GM12865 (cell line): ENCODE data around the gene KLRC4.
"Not testable (repeated sequence)": the region's sequence is repeated elsewhere in the genome, so short reads cannot be mapped to it uniquely, and the experiment has no call there.

ENCODE experiments used
- DNase-seq: peaks from one replicate; pipeline ENCODE4 v3.0.0; 2010; ENCODE audit warnings: low read depth
- H3K4me3 ChIP-seq: 2 replicates; pipeline ENCODE4 v1.5.1; 2011; ENCODE audit warnings: mild to moderate bottlenecking, low read depth, low read length, control low read depth
- TF ChIP-seq, protein P1 (sequence below): IDR thresholded peaks from 2 replicates; pipeline ENCODE4 v1.5.1; 2011; ENCODE audit warnings: low read length, control low read depth, low read depth, inconsistent platforms; ENCODE audit not compliant: insufficient read depth; ENCODE audit errors: missing control alignments

KLRC4 gene

DNA sequence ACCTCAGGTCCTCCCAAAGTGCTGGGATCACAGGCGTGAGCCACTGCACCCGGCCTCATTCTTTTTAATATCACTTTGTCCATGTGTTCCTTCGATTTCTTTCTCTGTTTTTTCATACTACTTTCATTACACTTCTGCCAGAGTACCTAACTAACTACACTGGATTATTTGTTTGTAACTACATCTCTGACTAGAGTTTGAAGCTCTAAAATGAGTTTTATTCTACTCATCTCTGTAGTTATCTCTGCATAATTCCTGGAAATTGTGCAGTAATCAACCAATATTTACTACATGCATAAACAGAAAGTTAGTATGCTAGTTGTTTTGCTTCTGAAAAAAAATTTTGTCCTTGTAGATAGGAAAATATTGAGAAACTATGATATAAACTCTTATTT lies 34.9 kb downstream of the KLRC4 start:
- TF ChIP-seq, protein P1, sequence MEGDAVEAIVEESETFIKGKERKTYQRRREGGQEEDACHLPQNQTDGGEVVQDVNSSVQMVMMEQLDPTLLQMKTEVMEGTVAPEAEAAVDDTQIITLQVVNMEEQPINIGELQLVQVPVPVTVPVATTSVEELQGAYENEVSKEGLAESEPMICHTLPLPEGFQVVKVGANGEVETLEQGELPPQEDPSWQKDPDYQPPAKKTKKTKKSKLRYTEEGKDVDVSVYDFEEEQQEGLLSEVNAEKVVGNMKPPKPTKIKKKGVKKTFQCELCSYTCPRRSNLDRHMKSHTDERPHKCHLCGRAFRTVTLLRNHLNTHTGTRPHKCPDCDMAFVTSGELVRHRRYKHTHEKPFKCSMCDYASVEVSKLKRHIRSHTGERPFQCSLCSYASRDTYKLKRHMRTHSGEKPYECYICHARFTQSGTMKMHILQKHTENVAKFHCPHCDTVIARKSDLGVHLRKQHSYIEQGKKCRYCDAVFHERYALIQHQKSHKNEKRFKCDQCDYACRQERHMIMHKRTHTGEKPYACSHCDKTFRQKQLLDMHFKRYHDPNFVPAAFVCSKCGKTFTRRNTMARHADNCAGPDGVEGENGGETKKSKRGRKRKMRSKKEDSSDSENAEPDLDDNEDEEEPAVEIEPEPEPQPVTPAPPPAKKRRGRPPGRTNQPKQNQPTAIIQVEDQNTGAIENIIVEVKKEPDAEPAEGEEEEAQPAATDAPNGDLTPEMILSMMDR = no peak
- no peak overlapping the region for H3K4me3 ChIP-seq
- no peak for DNase-seq

- no peak for DNase-seq
- no peak overlapping the region for H3K4me3 ChIP-seq
- TF ChIP-seq, protein P1 = no peak
Measured at GRCh38 chr12:10372559-10372958, 37.0 kb downstream of the KLRC4 start.

GRCh38 chr12:10371893-10372535 lies 37.5 kb downstream of the KLRC4 start:
- H3K4me3 ChIP-seq, DNase-seq: not testable (repeated sequence)

DNA sequence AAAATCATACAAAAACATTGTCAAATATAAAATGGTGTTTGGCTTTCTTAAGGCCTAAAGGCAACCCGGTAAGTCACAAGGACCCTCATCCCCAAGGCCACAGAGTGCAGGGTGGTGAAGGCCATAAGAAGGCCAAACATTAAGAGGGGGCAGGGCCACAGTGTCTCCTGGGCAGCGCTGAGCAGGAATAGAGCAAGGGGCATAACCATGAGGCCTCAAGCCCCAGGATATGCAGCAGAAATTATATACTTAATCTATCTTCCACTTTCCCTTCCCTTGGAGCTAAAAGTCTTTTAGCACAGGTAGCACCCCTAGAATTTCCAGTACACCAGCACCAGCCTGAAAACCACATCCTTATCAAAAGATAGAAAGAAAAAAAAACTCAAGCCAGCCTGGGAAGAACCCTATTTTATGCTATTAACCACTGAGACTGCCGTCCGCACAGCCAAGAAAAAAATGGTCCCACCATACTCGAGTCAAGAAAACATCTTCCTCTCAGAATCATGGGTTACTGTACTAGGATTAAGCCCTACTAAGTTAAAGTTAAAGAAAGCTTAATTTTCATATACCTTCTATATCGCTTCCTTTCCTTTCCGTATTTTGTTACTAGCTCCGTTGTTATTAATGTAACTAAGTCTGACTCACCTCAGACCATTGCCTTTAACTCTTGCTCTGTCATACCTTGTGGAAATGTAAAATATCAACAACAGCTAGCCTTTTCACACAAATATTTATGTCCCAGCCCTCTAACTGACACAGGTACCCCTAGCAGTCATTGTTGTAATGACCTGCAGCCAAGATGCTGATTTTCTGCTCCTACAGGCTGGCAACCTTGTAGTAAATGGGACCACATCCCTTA lies 39.8 kb downstream of the KLRC4 start:
- TF ChIP-seq, protein P1 = no peak
- no peak for DNase-seq
- H3K4me3 ChIP-seq = no peak overlapping the region

DNA sequence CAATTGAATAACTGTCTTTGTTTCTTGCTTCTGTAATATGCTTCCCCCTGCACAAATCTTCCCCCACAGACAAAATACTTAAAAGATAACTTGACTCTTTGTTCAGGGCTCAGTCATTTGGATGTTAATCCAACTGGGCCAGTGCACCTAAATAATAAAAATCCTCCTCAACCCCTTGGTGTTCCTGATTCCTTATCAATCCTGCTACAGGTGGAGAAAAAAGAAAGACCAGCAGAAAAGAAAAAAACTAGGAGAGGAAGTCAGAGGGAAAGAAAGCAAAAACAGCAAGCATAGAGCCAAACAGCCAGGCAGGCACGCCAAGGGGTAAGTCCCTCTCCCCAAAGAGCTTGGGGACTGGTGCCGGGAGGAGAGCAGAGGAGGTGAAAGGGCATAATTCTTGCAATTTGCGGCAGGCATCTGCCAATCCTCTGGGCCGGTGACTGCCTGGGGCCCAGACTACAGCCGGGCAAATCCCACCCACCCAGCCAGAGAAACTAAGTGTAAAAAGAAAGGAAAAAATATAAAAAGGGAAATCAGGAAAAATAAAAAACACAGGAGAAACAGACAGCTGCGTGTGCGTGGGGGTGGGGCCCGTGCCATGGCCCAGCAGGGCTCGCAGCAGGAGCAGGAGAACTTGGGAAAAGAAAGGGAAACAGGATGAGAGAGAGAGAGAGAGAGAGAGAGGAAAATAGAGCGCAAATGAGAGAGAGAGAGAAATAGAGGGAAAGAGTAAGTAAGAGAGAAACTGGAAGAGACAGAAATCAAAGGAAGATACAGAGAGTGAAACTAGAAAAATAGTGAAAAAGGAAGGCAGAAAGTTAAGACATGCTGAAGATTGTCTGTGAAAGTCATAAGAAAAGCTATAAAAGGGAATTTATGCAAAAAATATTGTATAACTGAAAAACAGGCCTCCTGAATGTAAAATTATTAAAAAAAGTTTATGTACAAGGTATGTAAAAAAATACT lies 41.1 kb downstream of the KLRC4 start:
- TF ChIP-seq, protein P1 = no peak
- no peak for DNase-seq
- no peak overlapping the region for H3K4me3 ChIP-seq

- H3K4me3 ChIP-seq, DNase-seq: not testable (repeated sequence)
Measured at GRCh38 chr12:10367714-10368113, 41.8 kb downstream of the KLRC4 start.

- TF ChIP-seq, protein P1 = peak; percentile 4
- no peak overlapping the region for H3K4me3 ChIP-seq
- no peak for DNase-seq
Measured at GRCh38 chr12:10366875-10367274, 42.7 kb downstream of the KLRC4 start.
